Effector memory CD4-positive, alpha-beta T cell (primary cell): Measurements from ENCODE around the gene BIN1.

Source experiments
- DNase-seq, 3 donors: peaks; one replicate each; pipeline ENCODE4 v3.0.0-alpha.2; 2020
- H3K27ac ChIP-seq: 2 replicates; pipeline ENCODE4 v1.7.0; 2013; ENCODE audit warnings: mild to moderate bottlenecking, low read length, moderate library complexity; ENCODE audit not compliant: insufficient read depth, poor library complexity, severe bottlenecking
- H3K27me3 ChIP-seq: replicated peaks from 2 replicates; pipeline ENCODE4 v1.7.0; 2013; ENCODE audit warnings: mild to moderate bottlenecking, low read length; ENCODE audit not compliant: insufficient read depth, control insufficient read depth, poor library complexity, severe bottlenecking
- H3K36me3 ChIP-seq: 2 replicates; pipeline ENCODE4 v1.7.0; 2013; ENCODE audit warnings: mild to moderate bottlenecking, low read length, moderate library complexity; ENCODE audit not compliant: control insufficient read depth, insufficient read depth
- H3K4me1 ChIP-seq: 2 replicates; pipeline ENCODE4 v1.7.0; 2013; ENCODE audit warnings: low read length, mild to moderate bottlenecking; ENCODE audit not compliant: control insufficient read depth, insufficient read depth, poor library complexity, severe bottlenecking
- H3K4me3 ChIP-seq: 2 replicates; pipeline ENCODE4 v1.7.0; 2013; ENCODE audit warnings: low read length, low read depth, mild to moderate bottlenecking; ENCODE audit not compliant: insufficient read depth, poor library complexity, severe bottlenecking
- H3K9me3 ChIP-seq: 2 replicates; pipeline ENCODE4 v1.7.0; 2013; ENCODE audit warnings: mild to moderate bottlenecking, low read length, moderate library complexity; ENCODE audit not compliant: control insufficient read depth

The BIN1 gene

GRCh38 chr2:127043367-127044164 is 63.4 kb downstream of the BIN1 start:
- Histone ChIP-seq H3K4me3 (no peak overlapping the region), H3K27me3 (no peaks in the 10 kb centered on the region), H3K27ac (no peak overlapping the region), H3K36me3 (peaks cover 9% of the 10 kb centered on the region), H3K4me1 (no peaks in the 10 kb centered on the region), H3K9me3 (no peaks in the 10 kb centered on the region)
- DNase-seq = no peak

GRCh38 chr2:127041259-127041970 is 65.5 kb downstream of the BIN1 start:
- H3K9me3 ChIP-seq = no peaks in the 10 kb centered on the region
- no peaks in the 10 kb centered on the region for H3K36me3 ChIP-seq
- no peaks in the 10 kb centered on the region for H3K27me3 ChIP-seq
- no peak overlapping the region for H3K4me3 ChIP-seq
- H3K27ac ChIP-seq = no peak overlapping the region
- no peak for DNase-seq
- H3K4me1 ChIP-seq = no peaks in the 10 kb centered on the region

GRCh38 chr2:127040169-127040568 is 66.8 kb downstream of the BIN1 start:
- Histone ChIP-seq H3K36me3 (no peaks in the 10 kb centered on the region), H3K4me3 (no peak overlapping the region), H3K27me3 (no peaks in the 10 kb centered on the region), H3K27ac (no peak overlapping the region), H3K4me1 (no peaks in the 10 kb centered on the region), H3K9me3 (no peaks in the 10 kb centered on the region)
- DNase-seq = no peak

- Histone ChIP-seq H3K27ac (no peak overlapping the region), H3K27me3 (no peaks in the 10 kb centered on the region), H3K9me3 (no peaks in the 10 kb centered on the region), H3K36me3 (no peaks in the 10 kb centered on the region), H3K4me1 (no peaks in the 10 kb centered on the region), H3K4me3 (no peak overlapping the region)
- no peak for DNase-seq
Observed at GRCh38 chr2:127039387-127040031, 67.4 kb downstream of the BIN1 start.

- Histone ChIP-seq H3K4me3 (no peak overlapping the region), H3K9me3 (no peaks in the 10 kb centered on the region), H3K27ac (no peak overlapping the region), H3K36me3 (no peaks in the 10 kb centered on the region), H3K4me1 (no peaks in the 10 kb centered on the region), H3K27me3 (no peaks in the 10 kb centered on the region)
- DNase-seq = no peak
Observed at GRCh38 chr2:127037476-127037875, 69.5 kb downstream of the BIN1 start.

GRCh38 chr2:127034883-127035611 is 71.9 kb downstream of the BIN1 start:
- no peaks in the 10 kb centered on the region for H3K9me3 ChIP-seq
- no peak overlapping the region for H3K27ac ChIP-seq
- no peaks in the 10 kb centered on the region for H3K4me1 ChIP-seq
- no peak overlapping the region for H3K4me3 ChIP-seq
- peaks cover 5% of the 10 kb centered on the region for H3K27me3 ChIP-seq
- no peaks in the 10 kb centered on the region for H3K36me3 ChIP-seq
- no peak for DNase-seq

GRCh38 chr2:127034051-127034450 is 72.9 kb downstream of the BIN1 start:
- no peak overlapping the region for H3K4me3 ChIP-seq
- no peak for DNase-seq
- H3K36me3 ChIP-seq = no peaks in the 10 kb centered on the region
- H3K4me1 ChIP-seq = no peaks in the 10 kb centered on the region
- no peak overlapping the region for H3K27ac ChIP-seq
- H3K27me3 ChIP-seq = peaks cover 5% of the 10 kb centered on the region
- no peaks in the 10 kb centered on the region for H3K9me3 ChIP-seq

- no peak overlapping the region for H3K4me3 ChIP-seq
- no peaks in the 10 kb centered on the region for H3K4me1 ChIP-seq
- no peaks in the 10 kb centered on the region for H3K9me3 ChIP-seq
- peaks cover 5% of the 10 kb centered on the region for H3K27me3 ChIP-seq
- no peak for DNase-seq
- no peaks in the 10 kb centered on the region for H3K36me3 ChIP-seq
- no peak overlapping the region for H3K27ac ChIP-seq
Observed at GRCh38 chr2:127032621-127033020, 74.3 kb downstream of the BIN1 start.

GRCh38 chr2:127029350-127030051 is 77.5 kb downstream of the BIN1 start:
- Histone ChIP-seq H3K27me3 (peaks cover 5% of the 10 kb centered on the region), H3K4me3 (no peak overlapping the region), H3K9me3 (no peaks in the 10 kb centered on the region), H3K4me1 (peaks cover 8% of the 10 kb centered on the region), H3K36me3 (no peaks in the 10 kb centered on the region), H3K27ac (no peak overlapping the region)
- no peak for DNase-seq
